NCI-H128 (cell line): Measurements from ENCODE around the gene DAD1.
"Not testable (repeated sequence)": the region's sequence is repeated elsewhere in the genome, so short reads cannot be mapped to it uniquely, and the experiment has no call there.

Experiments
- DNase-seq: peaks from one replicate; lab custom pipeline; 2025; ENCODE audit not compliant: unreplicated experiment; lab: John Stamatoyannopoulos, UW

The DAD1 gene

DNA sequence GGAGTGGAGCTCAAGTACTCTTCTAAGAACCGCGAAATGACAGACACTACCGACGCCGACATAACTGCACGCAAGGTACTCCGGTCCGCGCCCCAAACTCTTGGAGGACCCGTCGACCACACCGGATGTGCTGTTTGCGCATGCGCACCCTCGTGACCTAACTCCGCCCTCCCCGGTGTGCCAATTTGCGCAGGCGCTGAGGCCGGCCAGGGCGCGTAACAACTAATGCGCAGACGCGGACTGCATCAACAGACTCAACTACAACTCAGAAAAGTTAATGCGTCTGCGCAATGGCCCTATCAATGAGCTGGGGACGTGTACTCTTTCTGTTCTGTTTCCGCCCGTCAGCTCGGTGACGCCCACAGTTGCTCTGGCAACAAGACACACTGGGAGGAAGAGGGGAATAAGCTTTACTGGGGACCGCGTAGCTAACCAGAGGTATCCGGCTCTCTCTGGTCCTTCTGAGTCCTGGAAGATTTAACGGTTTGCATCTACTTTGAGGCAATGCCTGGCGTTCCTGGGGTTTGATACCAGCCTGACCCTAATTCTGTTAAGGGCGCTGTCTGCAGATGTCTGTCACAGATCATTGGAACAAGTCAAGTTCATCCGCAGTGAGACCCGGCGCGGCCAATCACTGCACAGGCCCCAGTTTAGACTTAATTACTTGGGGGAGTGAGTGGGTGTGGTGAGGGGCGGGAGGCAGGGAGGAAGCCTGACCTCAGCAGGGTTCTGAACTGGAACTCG is at the start of gene DAD1:
Gene DAD1 (minus strand): TSS at position 129 of the 744 bp plus-strand sequence. CDS start 67 bp downstream, at position 62.
- DNase-seq, result peak; percentile 98

DNA sequence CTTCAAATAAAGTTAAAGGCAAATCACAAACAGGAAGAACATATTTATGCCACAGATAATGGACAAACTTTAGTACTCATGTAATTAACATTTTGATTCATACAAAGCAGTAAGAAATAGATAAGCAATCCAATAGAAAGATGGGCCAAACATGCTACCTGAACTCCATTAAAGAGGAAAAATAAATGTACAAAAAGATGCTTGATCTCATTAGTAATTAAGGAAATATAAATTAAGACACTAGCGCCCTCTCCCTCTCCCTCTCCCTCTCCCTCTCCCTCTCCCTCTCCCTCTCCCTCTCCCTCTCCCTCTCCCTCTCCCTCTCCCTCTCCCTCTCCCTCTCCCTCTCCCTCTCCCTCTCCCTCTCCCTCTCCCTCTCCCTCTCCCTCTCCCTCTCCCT is 47.0 kb upstream of the DAD1 start:
- DNase-seq, result not testable (repeated sequence)

DNA sequence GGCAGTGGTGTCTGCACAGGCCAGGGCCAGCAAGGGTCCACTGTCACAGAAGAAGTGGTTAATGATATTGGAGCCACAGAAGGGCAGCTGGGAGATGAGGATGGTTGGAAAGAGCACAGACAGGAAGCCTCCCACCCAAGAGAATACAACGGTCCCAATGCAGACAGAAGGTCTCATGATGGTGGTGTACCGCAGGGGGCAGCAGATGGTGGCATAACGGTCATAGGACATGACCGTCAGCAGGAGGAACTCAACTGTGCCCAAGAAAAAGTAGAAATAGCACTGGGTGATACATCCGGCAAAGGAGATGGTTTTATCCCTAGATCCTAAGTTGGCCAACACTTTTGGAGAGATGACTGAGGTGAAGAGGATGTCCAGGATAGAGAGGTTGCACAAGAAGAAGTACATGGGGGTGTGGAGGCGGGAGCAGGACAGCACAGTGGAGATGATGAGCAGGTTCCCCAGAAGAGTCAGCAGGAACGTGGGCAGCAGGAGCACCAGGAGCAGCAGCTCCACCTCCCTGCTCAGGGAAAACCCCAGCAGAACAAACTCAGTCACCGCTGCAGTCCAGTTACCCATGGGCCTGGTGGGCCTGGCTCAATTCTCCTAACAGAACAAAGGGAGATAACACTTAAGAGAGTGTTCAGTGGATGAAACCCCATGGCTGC is 45.3 kb upstream of the DAD1 start:
- DNase-seq, result no peak

DNA sequence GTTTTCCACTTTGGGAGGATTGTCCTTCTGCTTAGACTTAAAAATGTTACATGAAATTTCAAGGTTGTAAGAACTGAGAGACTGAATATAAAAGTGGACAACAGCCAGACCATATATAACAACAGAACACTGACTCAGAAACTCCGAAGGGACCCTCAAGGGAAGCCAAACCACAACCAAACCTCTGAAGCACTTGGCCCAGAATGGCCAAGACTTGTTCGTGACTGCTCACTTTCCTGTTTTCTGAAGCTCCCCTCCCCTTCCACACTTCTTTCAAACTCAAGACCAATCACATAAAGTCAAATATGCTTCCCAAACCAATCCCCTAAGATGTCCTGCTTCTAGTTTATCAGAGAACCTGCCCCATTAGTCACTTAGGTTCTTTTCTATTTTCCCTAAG is 41.5 kb upstream of the DAD1 start:
- DNase-seq, result no peak

DNA sequence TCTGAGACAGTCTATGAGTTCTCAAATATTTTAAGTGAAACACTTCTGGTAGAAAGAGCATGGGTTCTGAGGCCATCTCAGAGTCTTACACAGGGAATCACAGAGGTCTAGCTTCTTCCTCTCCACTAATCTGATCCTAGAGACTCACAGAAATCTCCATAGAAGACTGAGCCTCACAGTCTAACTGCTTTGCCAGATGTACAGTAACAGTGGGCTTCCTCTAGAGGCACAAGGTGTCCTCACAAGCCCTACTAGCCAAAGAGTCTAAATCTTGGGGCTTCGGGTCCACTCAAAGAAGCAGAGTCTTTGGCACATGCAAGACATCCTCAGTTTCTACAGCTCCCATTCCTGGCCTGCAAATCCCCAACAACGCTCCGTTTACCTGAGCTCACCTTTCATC is 41.0 kb upstream of the DAD1 start:
- no peak for DNase-seq

DNA sequence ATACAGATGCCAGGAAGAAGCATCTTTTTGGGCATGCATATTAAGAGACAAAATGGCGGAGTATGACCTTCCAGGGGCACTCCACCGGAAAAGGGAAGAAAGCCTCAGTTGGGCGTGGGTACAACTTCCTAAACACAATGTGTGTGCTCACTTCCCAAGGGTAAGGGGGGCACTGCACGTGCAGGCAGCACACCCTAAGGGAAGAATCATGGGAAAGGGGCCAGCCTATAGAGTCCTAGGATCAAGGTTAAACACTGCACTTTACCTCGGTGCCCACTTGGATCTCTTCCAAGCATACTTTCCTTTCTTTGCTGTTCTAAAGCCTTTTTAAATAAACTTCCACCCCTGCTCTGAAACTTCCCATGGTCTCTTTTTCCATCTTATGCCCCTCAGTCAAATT is 40.3 kb upstream of the DAD1 start:
- no peak for DNase-seq

DNA sequence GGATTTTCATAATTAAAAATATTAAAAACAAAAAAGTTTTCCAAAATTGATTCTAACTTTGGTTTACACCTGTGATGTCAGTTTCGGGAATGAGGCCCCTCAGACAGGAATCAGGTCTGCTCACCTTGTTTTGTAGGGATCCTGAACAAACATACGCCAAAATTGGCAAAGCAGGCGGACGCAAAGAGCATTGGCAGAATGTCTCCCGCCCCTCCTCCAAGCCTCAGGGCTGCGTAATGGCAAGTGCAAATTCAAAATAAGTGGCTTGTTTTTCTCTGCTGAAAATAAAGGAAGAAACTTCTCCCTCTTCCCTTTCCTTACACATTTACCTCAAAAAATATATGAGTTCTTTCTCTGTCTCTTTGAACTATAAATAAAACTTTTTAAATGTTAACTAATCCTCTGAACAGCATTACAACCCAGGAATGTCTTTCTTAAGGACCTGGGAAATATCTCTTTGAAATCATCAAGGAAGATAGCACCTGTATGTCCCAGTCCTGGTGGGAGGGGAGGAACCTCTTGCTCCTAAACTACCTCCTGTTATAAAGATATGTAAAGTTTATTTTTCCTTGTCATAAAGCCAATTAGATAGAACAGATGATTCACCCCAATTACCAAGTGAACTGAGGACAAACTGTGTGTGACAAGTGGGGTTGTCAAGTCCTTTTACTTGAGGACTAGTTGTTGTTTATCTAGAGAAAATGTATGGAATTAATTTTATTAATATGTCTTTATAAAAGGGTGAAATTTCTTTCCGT is 38.7 kb upstream of the DAD1 start:
- DNase-seq, result no peak

DNA sequence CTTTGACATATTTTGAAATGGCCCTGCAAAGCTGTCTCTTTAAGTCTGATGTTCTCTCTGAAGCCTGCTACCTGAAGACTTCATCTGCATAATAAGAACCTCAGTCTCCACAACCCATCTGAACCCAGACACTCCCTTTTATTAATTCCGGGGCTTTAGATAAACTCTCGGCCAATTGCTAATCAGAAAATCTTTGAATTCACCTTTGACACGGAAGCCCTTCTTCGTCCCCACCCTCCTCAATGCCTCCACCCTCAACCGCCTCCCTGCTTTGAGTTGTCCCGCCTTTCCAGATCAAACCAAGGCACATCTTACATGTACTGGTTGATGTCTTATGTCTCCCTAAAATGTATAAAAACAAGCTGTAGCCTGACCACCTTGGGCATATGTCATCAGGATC is 37.6 kb upstream of the DAD1 start:
- DNase-seq, result no peak

DNA sequence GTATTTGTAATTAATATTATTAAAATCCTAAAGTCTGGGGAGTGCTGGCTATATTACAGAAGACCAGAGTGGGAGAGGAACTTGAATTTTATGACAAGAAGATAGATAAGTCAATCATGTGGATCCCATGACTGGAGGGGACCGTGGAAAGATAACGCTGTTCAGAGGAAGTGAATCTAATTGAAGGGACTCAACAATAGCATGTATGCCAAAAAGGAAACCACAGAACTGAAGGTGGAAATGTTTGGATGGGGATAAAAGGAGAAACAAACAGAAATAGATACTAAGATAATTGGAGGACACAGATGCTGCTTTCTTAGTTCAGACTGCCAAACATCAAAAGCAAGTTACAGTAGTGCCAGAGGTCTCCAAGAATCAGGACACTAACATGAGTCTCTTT is 34.0 kb upstream of the DAD1 start:
- no peak for DNase-seq

DNA sequence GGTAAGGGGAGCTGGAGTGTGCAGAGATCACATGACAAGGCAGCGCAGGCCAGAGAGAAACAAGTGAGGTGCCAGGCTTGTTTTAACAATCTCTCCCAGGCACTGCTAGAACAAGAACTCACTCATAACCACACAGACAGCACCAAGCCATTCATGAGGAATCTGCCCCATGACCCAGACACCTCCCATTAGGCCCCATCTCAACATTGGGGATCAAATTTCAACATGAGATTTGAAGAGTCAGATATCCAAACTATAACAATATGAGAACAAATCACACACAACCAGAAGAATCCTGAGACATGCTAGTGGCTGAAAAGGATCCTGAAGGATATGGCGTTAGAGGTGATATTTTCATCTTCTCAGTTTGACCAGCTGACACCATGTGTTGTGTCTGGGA is 33.2 kb upstream of the DAD1 start:
- no peak for DNase-seq

DNA sequence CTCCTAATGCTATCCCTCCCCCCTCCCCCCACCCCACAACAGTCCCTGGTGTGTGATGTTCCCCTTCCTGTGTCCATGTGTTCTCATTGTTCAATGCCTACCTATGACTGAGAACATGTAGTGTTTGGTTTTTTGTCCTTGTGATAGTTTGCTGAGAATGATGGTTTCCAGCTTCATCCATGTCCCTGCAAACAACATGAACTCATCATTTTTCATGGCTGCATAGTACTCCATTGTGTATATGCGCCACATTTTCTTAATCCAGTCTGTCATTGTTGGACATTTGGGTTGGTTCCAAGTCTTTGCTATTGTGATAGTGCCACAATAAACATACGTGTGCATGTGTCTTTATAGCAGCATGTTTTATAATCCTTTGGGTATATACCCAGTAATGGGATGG is 26.7 kb upstream of the DAD1 start:
- DNase-seq, result not testable (repeated sequence)

DNA sequence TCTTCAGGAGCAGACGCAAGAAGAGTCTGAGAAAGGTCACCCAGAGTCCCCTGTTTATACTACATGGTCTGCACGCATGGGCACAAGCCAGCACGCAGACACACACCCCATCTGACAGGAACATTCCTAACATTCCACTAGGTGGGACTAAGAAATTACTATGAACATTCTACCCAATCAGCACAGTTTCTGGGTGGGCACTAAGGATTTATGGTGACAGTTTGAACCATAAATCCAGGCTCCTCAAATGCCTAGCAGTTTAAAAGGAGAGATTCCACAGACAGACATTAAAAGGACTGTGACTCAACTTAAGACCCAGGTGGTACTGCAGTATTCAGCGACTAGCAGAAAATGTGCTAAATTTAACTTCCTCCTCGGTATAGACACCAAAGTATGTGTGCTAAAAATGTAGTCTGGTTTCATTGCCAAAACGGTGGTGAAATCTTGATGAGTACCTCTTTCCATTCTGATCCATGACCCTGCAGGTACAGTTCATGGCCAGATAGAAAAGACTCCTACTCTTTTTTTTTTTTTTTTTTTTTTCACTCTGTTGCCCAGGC is 25.3 kb upstream of the DAD1 start:
- no peak for DNase-seq

DNA sequence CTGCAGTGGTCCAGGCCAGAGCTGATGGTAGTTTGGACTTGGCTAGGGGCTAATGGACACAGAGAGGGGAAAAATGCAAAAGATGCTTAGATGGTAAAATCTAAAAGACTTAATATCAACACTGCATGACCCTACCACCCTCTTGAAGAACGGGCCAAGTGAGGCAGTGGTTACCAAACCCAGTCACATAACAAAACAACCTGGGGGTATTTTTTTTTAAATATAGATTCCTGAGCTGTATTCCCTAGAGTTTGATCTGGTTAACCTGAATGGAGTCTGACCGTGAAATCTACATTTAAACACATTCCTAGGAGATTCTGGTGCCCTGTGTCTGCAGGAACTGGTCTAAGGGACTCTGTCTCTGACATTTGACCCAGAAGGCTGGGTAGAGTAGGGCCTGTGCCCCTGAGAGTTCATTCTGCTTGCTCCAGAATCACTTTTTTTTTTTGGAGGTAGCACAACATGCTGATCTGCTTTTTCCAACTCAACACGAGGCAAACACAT is 24.8 kb upstream of the DAD1 start:
- no peak for DNase-seq

DNA sequence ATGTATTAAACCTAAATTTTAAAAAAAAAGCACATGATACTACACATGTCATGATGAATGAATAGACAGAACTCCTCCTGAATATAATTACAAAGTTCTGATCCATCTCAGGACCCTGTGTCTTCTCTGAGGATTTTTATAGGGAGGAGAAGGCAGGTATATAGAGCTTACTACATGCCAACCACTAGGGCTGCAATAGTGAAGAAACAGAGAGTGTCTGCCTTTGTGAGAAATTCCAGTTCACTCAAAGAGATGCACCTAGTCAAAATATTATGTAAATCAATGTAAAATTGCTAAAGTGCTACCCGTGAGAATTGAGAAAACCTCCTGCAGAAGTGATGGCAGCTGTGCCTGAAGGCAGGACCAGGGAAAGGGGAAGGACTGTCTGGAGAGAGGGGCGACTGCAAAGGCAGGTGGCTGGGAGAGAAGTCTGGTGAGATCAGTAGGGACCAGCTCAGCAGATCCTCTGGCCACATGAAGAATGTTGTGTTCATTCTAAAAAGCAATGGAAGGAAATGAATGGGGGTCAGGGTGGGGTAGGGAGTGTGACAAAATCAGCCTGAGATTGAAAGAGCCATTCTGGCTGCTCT is 24.2 kb upstream of the DAD1 start:
- DNase-seq, result no peak

DNA sequence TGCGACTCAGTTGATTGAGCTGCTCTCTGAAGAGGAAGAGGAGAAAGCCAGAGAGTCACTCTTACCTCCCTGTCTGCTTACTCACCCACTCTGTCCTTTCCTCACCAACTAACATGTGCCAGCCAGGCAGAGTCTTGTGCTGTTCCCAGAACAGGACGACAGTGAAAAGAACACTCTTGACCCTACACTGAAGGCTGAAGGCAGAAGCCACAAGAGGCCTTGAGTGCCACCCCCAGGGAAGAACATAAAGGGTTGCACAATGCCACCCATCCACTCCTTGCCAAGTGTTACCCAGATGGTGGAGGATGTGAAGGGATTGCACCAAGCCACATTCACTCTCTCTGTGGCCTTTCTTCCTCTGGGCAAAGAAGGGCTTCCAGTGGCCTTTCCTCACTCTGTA is 21.9 kb upstream of the DAD1 start:
- no peak for DNase-seq

DNA sequence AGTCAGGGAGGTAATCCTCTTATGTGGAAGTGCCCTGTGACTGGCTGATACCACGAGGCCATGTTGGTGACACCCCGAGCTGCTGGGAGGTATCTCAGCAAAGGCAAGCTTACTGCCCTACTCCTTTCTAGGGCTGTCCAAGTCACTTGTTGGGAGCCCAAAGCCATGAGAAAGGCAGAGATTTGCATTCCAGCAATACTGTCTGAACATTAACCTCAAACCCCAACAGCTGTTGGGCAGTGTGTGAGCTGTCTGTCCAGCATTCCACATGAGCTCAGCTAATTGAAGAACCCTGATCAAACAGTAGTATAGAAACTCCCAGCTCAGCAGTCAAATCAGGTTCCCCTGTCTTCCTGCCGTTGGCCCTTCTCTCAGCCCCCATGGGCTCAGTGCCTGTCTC is 18.3 kb upstream of the DAD1 start:
- DNase-seq, result no peak

DNA sequence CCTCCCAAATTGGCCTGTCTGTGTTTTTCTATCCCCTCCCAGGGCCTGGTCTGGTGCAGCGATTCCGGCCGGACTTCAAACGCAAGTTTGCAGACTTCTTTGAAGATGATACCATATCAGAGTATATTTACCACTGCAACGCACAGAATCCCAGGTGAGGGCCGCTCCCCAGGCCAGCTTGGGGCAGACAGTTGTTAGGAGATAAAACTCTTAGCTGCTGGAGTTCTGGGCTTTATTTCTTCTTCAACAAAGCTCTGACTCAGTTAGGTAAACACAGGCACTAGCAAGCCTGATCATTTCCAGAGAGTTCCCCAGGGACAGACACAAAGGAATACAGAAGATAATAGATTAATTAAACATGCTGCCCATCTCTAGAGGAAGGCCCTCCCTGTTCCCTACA is 17.4 kb upstream of the DAD1 start:
- no peak for DNase-seq

DNA sequence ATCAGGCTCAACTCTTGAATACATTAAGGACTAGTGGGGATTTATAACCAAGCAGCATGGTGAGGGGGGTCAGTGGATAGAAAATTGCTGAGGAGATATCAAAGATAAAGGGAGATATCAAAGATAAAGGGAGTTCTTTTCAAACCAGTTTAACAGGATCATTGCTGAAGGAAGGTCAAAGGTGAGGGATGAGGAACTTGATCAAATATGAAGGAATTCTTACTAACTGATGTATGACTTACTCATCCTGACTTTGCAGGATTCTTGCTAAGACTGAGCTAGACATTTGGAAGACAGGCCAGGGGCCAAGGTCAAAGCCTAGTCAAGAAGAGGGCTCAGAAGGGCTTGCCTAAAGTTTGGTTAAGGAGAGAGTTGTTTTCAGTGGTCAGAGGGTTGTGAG is 13.8 kb upstream of the DAD1 start:
- no peak for DNase-seq

DNA sequence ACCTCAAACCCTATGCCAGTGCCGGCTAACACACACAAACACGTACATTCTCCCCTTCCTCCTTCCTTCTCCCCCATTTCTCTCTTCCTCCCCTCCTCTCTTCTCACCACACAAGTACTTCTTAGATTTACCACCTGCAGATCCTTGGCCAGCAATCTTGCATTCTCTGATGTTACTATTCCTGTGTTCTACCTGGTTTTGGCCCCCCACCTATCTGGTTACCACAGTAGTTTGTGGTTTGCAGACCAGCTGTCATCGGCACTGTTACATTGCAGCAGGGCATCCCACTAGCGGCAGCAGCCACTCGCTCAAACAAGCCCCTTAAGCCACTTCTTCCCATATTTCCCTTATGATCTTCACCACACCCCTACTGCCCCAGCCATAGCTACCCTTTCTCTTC is 13.0 kb upstream of the DAD1 start:
- no peak for DNase-seq

DNA sequence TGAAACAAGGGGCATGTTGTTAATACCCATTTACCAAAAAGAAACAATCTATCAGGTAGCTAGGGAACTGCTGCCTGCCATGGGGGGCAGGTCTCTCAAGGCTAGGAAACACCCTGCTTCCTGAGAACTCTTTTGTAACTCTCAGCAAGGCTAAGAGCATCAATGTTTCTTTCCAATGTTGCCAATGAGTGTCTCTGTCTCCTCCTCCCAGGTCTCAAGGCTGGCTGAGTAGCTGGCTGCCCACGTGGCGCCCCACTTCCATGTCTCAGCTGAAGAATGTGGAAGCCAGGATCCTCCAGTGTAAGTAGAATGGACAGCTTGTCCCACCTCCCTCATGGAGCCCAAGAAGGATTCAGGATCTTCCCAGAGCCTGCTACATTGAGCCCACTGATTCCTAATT is 12.4 kb upstream of the DAD1 start:
- no peak for DNase-seq

DNA sequence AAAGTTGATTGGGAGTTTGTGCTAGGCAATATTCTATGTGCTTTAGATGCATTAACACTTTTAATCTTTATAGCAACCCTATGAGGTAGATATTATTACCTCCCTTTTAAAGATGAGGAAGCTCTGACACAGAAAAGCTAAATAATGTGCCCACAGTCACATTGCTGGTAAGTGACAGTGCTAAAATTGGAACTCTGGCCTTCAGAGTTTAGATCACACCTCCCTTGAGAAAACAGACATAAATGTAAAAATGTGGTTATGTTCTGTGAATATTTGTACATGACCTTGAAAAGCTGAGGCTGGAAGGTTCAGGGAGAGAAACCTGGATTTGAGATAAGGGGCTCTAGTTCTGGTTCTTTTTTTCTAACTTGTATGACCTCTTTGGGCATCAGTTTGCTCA is 11.0 kb upstream of the DAD1 start:
- DNase-seq, result no peak
